ENCODE data around the gene WFDC1.

WFDC1 gene

GRCh38 chr16:84294531-84295142, at the start of gene WFDC1:
WFDC1 (plus strand) TSS chr16:84294878; CDS start chr16:84294972, 94 bp downstream.
- no peak for DNase-seq (ENCODE audit: low read depth in 2 of 2)

- DNase-seq (ENCODE audit: low read depth in 2 of 2), result no peak
These were observed 48.6 kb upstream of the WFDC1 start for GRCh38 chr16:84245956-84246678.

- no peak for DNase-seq (ENCODE audit: low read depth in 2 of 2)
These were observed 48.0 kb upstream of the WFDC1 start for GRCh38 chr16:84246679-84247077.

- DNase-seq (ENCODE audit: low read depth in 2 of 2), result no peak
These were observed 47.3 kb upstream of the WFDC1 start for GRCh38 chr16:84247331-84247730.

GRCh38 chr16:84247844-84248243, 46.8 kb upstream of the WFDC1 start:
- DNase-seq (ENCODE audit: low read depth in 2 of 2), result no peak

GRCh38 chr16:84252184-84252583, 42.5 kb upstream of the WFDC1 start:
- no peak for DNase-seq (ENCODE audit: low read depth in 2 of 2)

GRCh38 chr16:84253173-84253572, 41.5 kb upstream of the WFDC1 start:
- DNase-seq (ENCODE audit: low read depth in 2 of 2), result no peak

GRCh38 chr16:84254062-84254461, 40.6 kb upstream of the WFDC1 start:
- no peak for DNase-seq (ENCODE audit: low read depth in 2 of 2)

- no peak for DNase-seq (ENCODE audit: low read depth in 2 of 2)
These were observed 39.4 kb upstream of the WFDC1 start for GRCh38 chr16:84255050-84255810.

GRCh38 chr16:84258266-84258665, 36.4 kb upstream of the WFDC1 start:
- DNase-seq (ENCODE audit: low read depth in 2 of 2), result no peak

- no peak for DNase-seq (ENCODE audit: low read depth in 2 of 2)
These were observed 35.0 kb upstream of the WFDC1 start for GRCh38 chr16:84259691-84260090.

GRCh38 chr16:84260766-84261554, 33.7 kb upstream of the WFDC1 start:
- DNase-seq (ENCODE audit: low read depth in 2 of 2), result no peak

- no peak for DNase-seq (ENCODE audit: low read depth in 2 of 2)
These were observed 32.6 kb upstream of the WFDC1 start for GRCh38 chr16:84262031-84262430.

GRCh38 chr16:84262939-84263338, 31.7 kb upstream of the WFDC1 start:
- no peak for DNase-seq (ENCODE audit: low read depth in 2 of 2)

GRCh38 chr16:84266451-84266850, 28.2 kb upstream of the WFDC1 start:
- DNase-seq (ENCODE audit: low read depth in 2 of 2), result no peak

GRCh38 chr16:84267380-84267779, 27.3 kb upstream of the WFDC1 start:
- DNase-seq (ENCODE audit: low read depth in 2 of 2), result no peak

- no peak for DNase-seq (ENCODE audit: low read depth in 2 of 2)
These were observed 26.2 kb upstream of the WFDC1 start for GRCh38 chr16:84268291-84269040.

- no peak for DNase-seq (ENCODE audit: low read depth in 2 of 2)
These were observed 24.6 kb upstream of the WFDC1 start for GRCh38 chr16:84270071-84270470.

- no peak for DNase-seq (ENCODE audit: low read depth in 2 of 2)
These were observed 24.1 kb upstream of the WFDC1 start for GRCh38 chr16:84270531-84270930.

GRCh38 chr16:84271037-84271436, 23.6 kb upstream of the WFDC1 start:
- no peak for DNase-seq (ENCODE audit: low read depth in 2 of 2)

GRCh38 chr16:84271866-84272265, 22.8 kb upstream of the WFDC1 start:
- no peak for DNase-seq (ENCODE audit: low read depth in 2 of 2)
